MCF 10A (cell line): ENCODE results near the gene DDAH2. TPM values are rescaled to one million over a fixed set of nuclear protein-coding genes. Genes with fewer than 3 reads are reported as not detected.

Source experiments
- BruUV-seq: library from RNA; stranded (reverse); fragments of 400-500 nt; replicated peaks from 2 replicates; lab custom pipeline; 2021; lab: Mats Ljungman, UMichigan
- CTCF ChIA-PET: fragments of 300-600 bp; sonication (Branson Sonifier 250); formaldehyde crosslinking; extraction: SDS; loops from one replicate; lab custom pipeline; 2021; ENCODE audit warnings: antibody characterized with exemption, inconsistent platforms; lab: Yijun Ruan, JAX
- POLR2A ChIA-PET: fragments of 300-600, 350-650 bp; sonication (Branson Sonifier 250); formaldehyde crosslinking; extraction: SDS; loops from one replicate; lab custom pipeline; 2020; ENCODE audit warnings: antibody characterized with exemption, inconsistent platforms; lab: Yijun Ruan, JAX
- DNase-seq: peaks from one replicate; pipeline ENCODE4 v3.0.0-alpha.2; 2018; ENCODE audit not compliant: unreplicated experiment
- H3K27ac Mint-ChIP-seq: one replicate; pipeline ENCODE4 v1.8.0; 2022; ENCODE audit warnings: mild to moderate bottlenecking, low read depth, mixed read lengths; ENCODE audit not compliant: unreplicated experiment
- H3K27me3 Mint-ChIP-seq: one replicate; pipeline ENCODE4 v1.8.0; 2022; ENCODE audit warnings: mixed read lengths; ENCODE audit not compliant: insufficient read depth, unreplicated experiment
- H3K36me3 Mint-ChIP-seq: one replicate; pipeline ENCODE4 v1.8.0; 2022; ENCODE audit warnings: mild to moderate bottlenecking, moderate library complexity, mixed read lengths; ENCODE audit not compliant: insufficient read depth, unreplicated experiment
- H3K4me1 Mint-ChIP-seq: one replicate; pipeline ENCODE4 v1.8.0; 2022; ENCODE audit warnings: mixed read lengths; ENCODE audit not compliant: insufficient read depth, unreplicated experiment
- H3K4me3 Mint-ChIP-seq: one replicate; pipeline ENCODE4 v1.8.0; 2022; ENCODE audit warnings: mild to moderate bottlenecking, moderate library complexity, mixed read lengths; ENCODE audit not compliant: unreplicated experiment
- H3K9me3 Mint-ChIP-seq: one replicate; pipeline ENCODE4 v1.8.0; 2022; ENCODE audit warnings: mixed read lengths; ENCODE audit not compliant: unreplicated experiment
- intact Hi-C: fragments of 100-400 bp; cut with micrococcal nuclease; formaldehyde crosslinking; loops from 2 replicates; pipeline ENCODE4 v1.14.1; 2022
- total RNA-seq: library from RNA; stranded (reverse); gene quantifications from 2 replicates; pipeline ENCODE4 v1.2.3, GENCODE V29; 2022
- TF ChIP-seq, protein P1 (sequence below): fragments of 200-600 bp; IDR thresholded peaks from one replicate; pipeline ENCODE4 v1.8.0; 2022; ENCODE audit warnings: antibody characterized with exemption, mild to moderate bottlenecking; ENCODE audit not compliant: unreplicated experiment

DDAH2 gene
- total RNA-seq, 1 experiment from 2014 or later, result 8.5 TPM

- H3K27ac Mint-ChIP-seq, result no peak overlapping the region
- peaks cover 5% of the 10 kb centered on the region for H3K4me1 Mint-ChIP-seq
- H3K4me3 Mint-ChIP-seq, result peak overlapping the region; percentile 95
- no TSS peak for BruUV-seq
- peaks cover 38% of the 10 kb centered on the region for H3K36me3 Mint-ChIP-seq
- H3K9me3 Mint-ChIP-seq, result no peaks in the 10 kb centered on the region
- CTCF ChIA-PET, result interaction anchor here (0.6 kb wide), 1 partner anchor 238 kb away, joined by 4 read pairs; no protein-coding TSS in a partner anchor
- no peaks in the 10 kb centered on the region for H3K27me3 Mint-ChIP-seq
- TF ChIP-seq, protein P1, sequence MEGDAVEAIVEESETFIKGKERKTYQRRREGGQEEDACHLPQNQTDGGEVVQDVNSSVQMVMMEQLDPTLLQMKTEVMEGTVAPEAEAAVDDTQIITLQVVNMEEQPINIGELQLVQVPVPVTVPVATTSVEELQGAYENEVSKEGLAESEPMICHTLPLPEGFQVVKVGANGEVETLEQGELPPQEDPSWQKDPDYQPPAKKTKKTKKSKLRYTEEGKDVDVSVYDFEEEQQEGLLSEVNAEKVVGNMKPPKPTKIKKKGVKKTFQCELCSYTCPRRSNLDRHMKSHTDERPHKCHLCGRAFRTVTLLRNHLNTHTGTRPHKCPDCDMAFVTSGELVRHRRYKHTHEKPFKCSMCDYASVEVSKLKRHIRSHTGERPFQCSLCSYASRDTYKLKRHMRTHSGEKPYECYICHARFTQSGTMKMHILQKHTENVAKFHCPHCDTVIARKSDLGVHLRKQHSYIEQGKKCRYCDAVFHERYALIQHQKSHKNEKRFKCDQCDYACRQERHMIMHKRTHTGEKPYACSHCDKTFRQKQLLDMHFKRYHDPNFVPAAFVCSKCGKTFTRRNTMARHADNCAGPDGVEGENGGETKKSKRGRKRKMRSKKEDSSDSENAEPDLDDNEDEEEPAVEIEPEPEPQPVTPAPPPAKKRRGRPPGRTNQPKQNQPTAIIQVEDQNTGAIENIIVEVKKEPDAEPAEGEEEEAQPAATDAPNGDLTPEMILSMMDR, result no peak
- POLR2A ChIA-PET, result interaction anchor here (0.7 to 2.8 kb wide), 2 partner anchors 9 to 106 kb away, joined by 3 to 19 read pairs; partner anchors contain the start of gene LSM2
- intact Hi-C loops, result no loop called here
- no peak for DNase-seq
These were observed 28.2 kb downstream of the DDAH2 start for GRCh38 chr6:31700740-31701401.

DNA sequence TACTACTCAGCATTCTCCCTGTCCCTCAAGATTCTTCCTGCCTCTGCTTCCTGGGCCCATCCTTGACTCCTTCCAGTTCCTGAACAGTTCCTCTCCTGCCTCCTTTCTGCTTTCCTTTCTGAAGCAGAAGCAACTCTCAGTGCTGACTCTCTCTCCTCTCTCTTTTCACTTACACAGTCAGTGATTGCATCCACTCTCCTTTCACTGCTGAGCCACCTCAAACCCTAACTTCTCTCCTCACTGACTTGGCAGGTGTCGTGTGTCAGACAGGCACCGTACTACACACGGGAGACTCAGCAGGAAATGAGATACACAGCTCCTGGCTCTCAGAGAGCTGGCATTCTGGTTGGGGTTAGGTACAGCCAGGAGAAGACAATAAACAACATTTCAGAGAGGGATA lies 31.5 kb downstream of the DDAH2 start:
- no peaks in the 10 kb centered on the region for H3K9me3 Mint-ChIP-seq
- H3K4me1 Mint-ChIP-seq, result no peaks in the 10 kb centered on the region
- TF ChIP-seq, protein P1, result no peak
- no peaks in the 10 kb centered on the region for H3K27me3 Mint-ChIP-seq
- no peak overlapping the region for H3K27ac Mint-ChIP-seq
- intact Hi-C loops, result no loop called here
- peaks cover 63% of the 10 kb centered on the region for H3K36me3 Mint-ChIP-seq
- BruUV-seq, result no TSS peak
- ChIA-PET POLR2A (interaction anchor here (1.3 kb wide), 1 partner anchor 32 kb away, joined by 3 read pairs; the partner anchor contains the start of gene CSNK2B), CTCF (no interaction called here)
- no peak for DNase-seq
- H3K4me3 Mint-ChIP-seq, result no peak overlapping the region

GRCh38 chr6:31693535-31693934 lies 35.6 kb downstream of the DDAH2 start:
- Mint-ChIP-seq H3K27me3 (no peaks in the 10 kb centered on the region), H3K36me3 (peaks cover 65% of the 10 kb centered on the region), H3K4me3 (no peak overlapping the region), H3K27ac (no peak overlapping the region), H3K4me1 (peaks cover 6% of the 10 kb centered on the region), H3K9me3 (no peaks in the 10 kb centered on the region)
- no TSS peak for BruUV-seq
- CTCF ChIA-PET, result interaction anchor here (1.1 kb wide), 1 partner anchor 147 kb away, joined by 3 read pairs; the partner anchor contains the start of gene ATP6V1G2
- TF ChIP-seq, protein P1, result no peak
- intact Hi-C loops, result no loop called here
- DNase-seq, result no peak
- POLR2A ChIA-PET, result interaction anchor here (0.6 to 3.4 kb wide), 4 partner anchors 9 to 144 kb away, joined by 3 to 19 read pairs (median 4); partner anchors contain the start of gene ABHD16A

GRCh38 chr6:31692886-31693285 lies 36.2 kb downstream of the DDAH2 start:
- H3K27ac Mint-ChIP-seq, result no peak overlapping the region
- intact Hi-C loops, result no loop called here
- BruUV-seq, result no TSS peak
- TF ChIP-seq, protein P1, result no peak
- no peak overlapping the region for H3K4me3 Mint-ChIP-seq
- H3K27me3 Mint-ChIP-seq, result no peaks in the 10 kb centered on the region
- peaks cover 61% of the 10 kb centered on the region for H3K36me3 Mint-ChIP-seq
- POLR2A ChIA-PET, result interaction anchor here (1.1 to 3.4 kb wide), 2 partner anchors 9 to 19 kb away, joined by 3 to 19 read pairs; partner anchors contain the start of gene ABHD16A
- H3K9me3 Mint-ChIP-seq, result no peaks in the 10 kb centered on the region
- peaks cover 6% of the 10 kb centered on the region for H3K4me1 Mint-ChIP-seq
- no peak for DNase-seq
- CTCF ChIA-PET, result interaction anchor here (0.7 kb wide), 2 partner anchors 166 to 1251 kb away, joined by 3 read pairs; no protein-coding TSS in a partner anchor
